Measurements from ENCODE around the gene ASB10. TPM values are rescaled to one million over a fixed set of nuclear protein-coding genes. Genes with fewer than 3 reads are reported as not detected.

ASB10 gene
- total RNA-seq, 2 donors from 2014 or later = not detected

DNA sequence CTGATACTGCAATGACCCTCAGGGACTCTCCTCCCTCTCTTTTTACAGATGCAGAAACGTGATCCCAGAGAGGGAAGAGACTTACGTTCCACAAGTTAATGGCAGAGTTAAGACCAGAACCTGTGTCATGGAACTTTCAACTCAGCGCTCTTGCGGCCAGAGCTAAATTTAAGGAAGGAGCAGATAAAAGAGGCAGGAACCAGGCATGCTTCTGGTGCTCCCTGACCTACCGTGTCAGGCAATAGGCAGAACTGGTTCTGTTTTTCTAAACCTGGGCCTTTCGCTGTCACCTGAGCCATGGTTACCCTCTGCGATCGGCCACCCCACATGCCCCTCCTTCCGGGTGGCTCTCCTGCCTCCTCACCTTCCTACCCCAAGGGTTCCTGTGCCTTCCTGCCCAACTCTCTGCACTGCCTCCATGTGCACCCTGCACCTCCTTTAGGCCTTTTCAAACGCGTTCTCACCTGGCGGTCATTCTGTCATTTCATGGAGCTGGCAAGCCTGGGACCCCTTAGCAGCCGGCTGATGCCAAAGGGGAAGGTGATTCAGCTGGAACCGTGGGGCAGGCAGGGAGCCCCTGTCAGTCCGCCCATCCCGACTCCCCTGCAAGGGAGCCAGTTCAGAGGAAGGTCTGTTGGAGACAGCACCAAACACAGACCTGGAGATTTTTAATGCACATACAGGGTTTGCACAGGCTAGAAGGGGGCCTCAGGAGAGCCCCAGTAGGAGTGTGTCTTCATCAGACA, 11.8 kb downstream of the ASB10 start:
- Histone ChIP-seq H3K9me3 (no peaks in the 10 kb centered on the region), H3K27ac (no peak overlapping the region), H3K4me1 (replicated peaks) (no peaks in the 10 kb centered on the region), H3K27me3 (replicated peaks; ENCODE audit: insufficient read depth) (no peaks in the 10 kb centered on the region), H3K36me3 (no peaks in the 10 kb centered on the region), H3K4me3 (no peak overlapping the region)
- intact Hi-C loops (cut with DNase I) = loop anchor here (5.0 kb wide), 1 partner anchor 127 kb away; no protein-coding TSS in a partner anchor
- no peak for DNase-seq (ENCODE audit: low spot score)
- TF ChIP-seq POLR2AphosphoS5 (IDR thresholded peaks at IDR 0.05) = no peak
- TF ChIP-seq, protein P1, sequence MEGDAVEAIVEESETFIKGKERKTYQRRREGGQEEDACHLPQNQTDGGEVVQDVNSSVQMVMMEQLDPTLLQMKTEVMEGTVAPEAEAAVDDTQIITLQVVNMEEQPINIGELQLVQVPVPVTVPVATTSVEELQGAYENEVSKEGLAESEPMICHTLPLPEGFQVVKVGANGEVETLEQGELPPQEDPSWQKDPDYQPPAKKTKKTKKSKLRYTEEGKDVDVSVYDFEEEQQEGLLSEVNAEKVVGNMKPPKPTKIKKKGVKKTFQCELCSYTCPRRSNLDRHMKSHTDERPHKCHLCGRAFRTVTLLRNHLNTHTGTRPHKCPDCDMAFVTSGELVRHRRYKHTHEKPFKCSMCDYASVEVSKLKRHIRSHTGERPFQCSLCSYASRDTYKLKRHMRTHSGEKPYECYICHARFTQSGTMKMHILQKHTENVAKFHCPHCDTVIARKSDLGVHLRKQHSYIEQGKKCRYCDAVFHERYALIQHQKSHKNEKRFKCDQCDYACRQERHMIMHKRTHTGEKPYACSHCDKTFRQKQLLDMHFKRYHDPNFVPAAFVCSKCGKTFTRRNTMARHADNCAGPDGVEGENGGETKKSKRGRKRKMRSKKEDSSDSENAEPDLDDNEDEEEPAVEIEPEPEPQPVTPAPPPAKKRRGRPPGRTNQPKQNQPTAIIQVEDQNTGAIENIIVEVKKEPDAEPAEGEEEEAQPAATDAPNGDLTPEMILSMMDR (IDR thresholded peaks at IDR 0.05) = no peak
- no peak for TF ChIP-seq POLR2A (IDR thresholded peaks at IDR 0.05)
- 80% methylated on average over 16 of the region's 16 CpGs for WGBS

- no peak for DNase-seq (ENCODE audit: low spot score)
- no peaks in the 10 kb centered on the region for H3K9me3 ChIP-seq
- intact Hi-C loops (cut with DNase I) = loop anchor here (5.0 kb wide), 1 partner anchor 128 kb away; no protein-coding TSS in a partner anchor
These were observed 12.6 kb downstream of the ASB10 start for GRCh38 chr7:151174246-151175046.

GRCh38 chr7:151173386-151174245, 13.4 kb downstream of the ASB10 start:
- Histone ChIP-seq H3K4me1 (replicated peaks) (no peaks in the 10 kb centered on the region), H3K27ac (no peak overlapping the region), H3K4me3 (no peak overlapping the region), H3K9me3 (no peaks in the 10 kb centered on the region), H3K36me3 (no peaks in the 10 kb centered on the region), H3K27me3 (replicated peaks; ENCODE audit: insufficient read depth) (no peaks in the 10 kb centered on the region)
- 83% methylated on average over 43 of the region's 43 CpGs for WGBS
- TF ChIP-seq POLR2AphosphoS5 (IDR thresholded peaks at IDR 0.05) = no peak
- TF ChIP-seq POLR2A (IDR thresholded peaks at IDR 0.05) = no peak
- TF ChIP-seq, protein P1 (IDR thresholded peaks at IDR 0.05) = no peak
- no peak for DNase-seq (ENCODE audit: low spot score)
- intact Hi-C loops (cut with DNase I) = loop anchor here (2.0 kb wide), 1 partner anchor 49 kb away; no protein-coding TSS in a partner anchor

More at GRCh38 chr7:151174246-151175046, 12.6 kb downstream of the ASB10 start:
- Histone ChIP-seq H3K27ac (no peak overlapping the region), H3K4me1 (replicated peaks) (no peaks in the 10 kb centered on the region), H3K4me3 (no peak overlapping the region), H3K36me3 (no peaks in the 10 kb centered on the region), H3K27me3 (replicated peaks; ENCODE audit: insufficient read depth) (no peaks in the 10 kb centered on the region)
- 50% methylated on average over 61 of the region's 77 CpGs for WGBS
- TF ChIP-seq POLR2A (IDR thresholded peaks at IDR 0.05) (no peak), POLR2AphosphoS5 (IDR thresholded peaks at IDR 0.05) (no peak)
- TF ChIP-seq, protein P1 (IDR thresholded peaks at IDR 0.05) = no peak

- WGBS = 20% methylated on average over 42 of the region's 42 CpGs
These were observed 14.5 kb downstream of the ASB10 start for GRCh38 chr7:151172273-151173141.

More at GRCh38 chr7:151172273-151173141, 14.5 kb downstream of the ASB10 start:
- H3K4me3 ChIP-seq = no peak overlapping the region
- no peaks in the 10 kb centered on the region for H3K9me3 ChIP-seq
- no peak overlapping the region for H3K27ac ChIP-seq
- intact Hi-C loops (cut with DNase I) = loop anchor here (2.0 kb wide), 1 partner anchor 48 kb away; no protein-coding TSS in a partner anchor
- no peaks in the 10 kb centered on the region for H3K4me1 ChIP-seq (replicated peaks)
- TF ChIP-seq POLR2A (IDR thresholded peaks at IDR 0.05) (peak; percentile 24), POLR2AphosphoS5 (IDR thresholded peaks at IDR 0.05) (peak; percentile 82)
- TF ChIP-seq, protein P1 (IDR thresholded peaks at IDR 0.05) = peak; percentile 100
- H3K27me3 ChIP-seq (replicated peaks; ENCODE audit: insufficient read depth) = no peaks in the 10 kb centered on the region
- DNase-seq (ENCODE audit: low spot score) = peak; percentile 63
- no peaks in the 10 kb centered on the region for H3K36me3 ChIP-seq

Data from prostate gland (tissue), 2 donors.